GM11168 (cell line): Measurements from ENCODE around the gene GSG1L.

Experiments
- in situ Hi-C: fragments of 300-500 bp; cut with MboI; formaldehyde crosslinking; loops from one replicate; pipeline ENCODE4 v1.12.0; 2022; ENCODE audit warnings: low sequenced_read_pairs; ENCODE audit not compliant: unreplicated experiment

GSG1L gene

GRCh38 chr16:27786221-27786922, 277.1 kb downstream of the GSG1L start:
- in situ Hi-C loops: no loop called here

- in situ Hi-C loops: no loop called here
Measured at GRCh38 chr16:27785307-27785678, 278.2 kb downstream of the GSG1L start.

GRCh38 chr16:27784351-27785306, 278.9 kb downstream of the GSG1L start:
- in situ Hi-C loops: no loop called here

GRCh38 chr16:27781981-27782880, 281.3 kb downstream of the GSG1L start:
- in situ Hi-C loops: no loop called here

- in situ Hi-C loops: no loop called here
Measured at GRCh38 chr16:27781195-27781524, 282.4 kb downstream of the GSG1L start.

GRCh38 chr16:27780468-27781194, 282.9 kb downstream of the GSG1L start:
- in situ Hi-C loops: no loop called here

- in situ Hi-C loops: no loop called here
Measured at GRCh38 chr16:27779641-27780164, 283.8 kb downstream of the GSG1L start.

- in situ Hi-C loops: no loop called here
Measured at GRCh38 chr16:27778926-27779570, 284.5 kb downstream of the GSG1L start.

- in situ Hi-C loops: no loop called here
Measured at GRCh38 chr16:27778171-27778925, 285.2 kb downstream of the GSG1L start.

GRCh38 chr16:27777527-27777926, 286.0 kb downstream of the GSG1L start:
- in situ Hi-C loops: no loop called here

- in situ Hi-C loops: no loop called here
Measured at GRCh38 chr16:27776556-27777225, 286.8 kb downstream of the GSG1L start.

- in situ Hi-C loops: no loop called here
Measured at GRCh38 chr16:27775254-27775653, 288.3 kb downstream of the GSG1L start.

GRCh38 chr16:27774779-27775178, 288.7 kb downstream of the GSG1L start:
- in situ Hi-C loops: no loop called here

- in situ Hi-C loops: no loop called here
Measured at GRCh38 chr16:27773344-27773743, 290.2 kb downstream of the GSG1L start.

- in situ Hi-C loops: no loop called here
Measured at GRCh38 chr16:27772093-27772825, 291.3 kb downstream of the GSG1L start.

- in situ Hi-C loops: no loop called here
Measured at GRCh38 chr16:27771201-27771910, 292.2 kb downstream of the GSG1L start.
